HAP-1 (cell line): ENCODE results near the gene NRL.

Source experiments
- DNase-seq, 2 experiments: peaks; one replicate each; pipeline ENCODE4 v3.0.0-alpha.2; 2016 to 2020; ENCODE audit warnings: low spot score in 2 of 2
- H3K27me3 ChIP-seq: fragments of 250-450 bp; sonication (Bioruptor Pico); 2 replicates; pipeline ENCODE4 v1.5.1; 2020; ENCODE audit warnings: low read depth, mild to moderate bottlenecking, moderate library complexity
- H3K36me3 ChIP-seq: fragments of 250-450 bp; sonication (Bioruptor Pico); replicated peaks from 2 replicates; pipeline ENCODE4 v1.5.1; 2020; ENCODE audit warnings: mild to moderate bottlenecking
- H3K4me1 ChIP-seq: fragments of 250-450 bp; sonication (Bioruptor Pico); 2 replicates; pipeline ENCODE4 v1.5.1; 2020; ENCODE audit warnings: mild to moderate bottlenecking
- H3K4me3 ChIP-seq: fragments of 250-450 bp; sonication (Bioruptor Pico); 2 replicates; pipeline ENCODE4 v1.5.1; 2020; ENCODE audit warnings: mild to moderate bottlenecking, moderate library complexity
- H3K9me3 ChIP-seq: fragments of 250-450 bp; sonication (Bioruptor Pico); 2 replicates; pipeline ENCODE4 v1.5.1; 2020; ENCODE audit warnings: mild to moderate bottlenecking, moderate library complexity
- in situ Hi-C: fragments of 300-500 bp; cut with MboI; formaldehyde crosslinking; loops from 3 replicates; pipeline ENCODE4 v1.14.3; 2020; ENCODE audit warnings: low sequenced_read_pairs, inconsistent platforms, mixed read lengths

Gene NRL

GRCh38 chr14:24071836-24072430 is 42.8 kb downstream of the NRL start:
- in situ Hi-C loops, result no loop called here
- Histone ChIP-seq H3K4me3 (no peak overlapping the region), H3K9me3 (no peaks in the 10 kb centered on the region), H3K36me3 (no peaks in the 10 kb centered on the region), H3K4me1 (no peaks in the 10 kb centered on the region), H3K27me3 (0 out of 2 replicates have a peak, but pooled peaks cover 12% of the 10 kb centered on the region)
- DNase-seq, result no peak

- Histone ChIP-seq H3K36me3 (no peaks in the 10 kb centered on the region), H3K9me3 (no peaks in the 10 kb centered on the region), H3K27me3 (0 out of 2 replicates have a peak, but pooled peaks cover 12% of the 10 kb centered on the region), H3K4me3 (no peak within 1 kb of the TSS), H3K4me1 (no peaks in the 10 kb centered on the region)
- DNase-seq, result no peak
- in situ Hi-C loops, result no loop called here
Observed at GRCh38 chr14:24071144-24071697, 43.5 kb downstream of the NRL start, which contains the start of gene CPNE6. Gene CPNE6 (plus strand): TSS chr14:24071562. CDS start chr14:24072937, 1,375 bp downstream.

GRCh38 chr14:24070285-24071143 is 44.2 kb downstream of the NRL start:
- Histone ChIP-seq H3K4me3 (no peak overlapping the region), H3K4me1 (no peaks in the 10 kb centered on the region), H3K27me3 (peaks cover 15% of the 10 kb centered on the region; the same call in 1 of the 2 replicates), H3K36me3 (no peaks in the 10 kb centered on the region), H3K9me3 (no peaks in the 10 kb centered on the region)
- no peak for DNase-seq
- in situ Hi-C loops, result no loop called here

GRCh38 chr14:24069411-24069735 is 45.4 kb downstream of the NRL start:
- Histone ChIP-seq H3K9me3 (no peaks in the 10 kb centered on the region), H3K27me3 (peaks cover 15% of the 10 kb centered on the region; the same call in 1 of the 2 replicates)
- in situ Hi-C loops, result no loop called here

GRCh38 chr14:24068711-24069410 is 45.9 kb downstream of the NRL start:
- no peak overlapping the region for H3K4me3 ChIP-seq
- peaks cover 15% of the 10 kb centered on the region; the same call in 1 of the 2 replicates for H3K27me3 ChIP-seq
- H3K9me3 ChIP-seq, result no peaks in the 10 kb centered on the region
- H3K4me1 ChIP-seq, result no peaks in the 10 kb centered on the region
- H3K36me3 ChIP-seq, result no peaks in the 10 kb centered on the region
- in situ Hi-C loops, result no loop called here
- DNase-seq, result no peak

More at GRCh38 chr14:24069411-24069735, 45.4 kb downstream of the NRL start:
- Histone ChIP-seq H3K36me3 (no peaks in the 10 kb centered on the region), H3K4me1 (no peaks in the 10 kb centered on the region), H3K4me3 (no peak overlapping the region)
- no peak for DNase-seq

- H3K36me3 ChIP-seq, result no peaks in the 10 kb centered on the region
- H3K4me3 ChIP-seq, result no peak overlapping the region
- no peak for DNase-seq
- in situ Hi-C loops, result no loop called here
- H3K27me3 ChIP-seq, result peaks cover 15% of the 10 kb centered on the region; the same call in 1 of the 2 replicates
- no peaks in the 10 kb centered on the region for H3K4me1 ChIP-seq
- H3K9me3 ChIP-seq, result no peaks in the 10 kb centered on the region
Observed at GRCh38 chr14:24067133-24068082, 47.3 kb downstream of the NRL start.

- in situ Hi-C loops, result no loop called here
- no peak for DNase-seq
- H3K36me3 ChIP-seq, result no peaks in the 10 kb centered on the region
- H3K9me3 ChIP-seq, result no peaks in the 10 kb centered on the region
- H3K4me1 ChIP-seq, result no peaks in the 10 kb centered on the region
- no peak overlapping the region for H3K4me3 ChIP-seq
- H3K27me3 ChIP-seq, result peaks cover 15% of the 10 kb centered on the region; the same call in 1 of the 2 replicates
Observed at GRCh38 chr14:24066496-24067132, 48.1 kb downstream of the NRL start.

GRCh38 chr14:24065408-24065807 is 49.3 kb downstream of the NRL start:
- H3K36me3 ChIP-seq, result no peaks in the 10 kb centered on the region
- DNase-seq, result no peak
- no peaks in the 10 kb centered on the region for H3K4me1 ChIP-seq
- H3K27me3 ChIP-seq, result peaks cover 13% of the 10 kb centered on the region; the same call in 1 of the 2 replicates
- no peak overlapping the region for H3K4me3 ChIP-seq
- in situ Hi-C loops, result no loop called here
- no peaks in the 10 kb centered on the region for H3K9me3 ChIP-seq

GRCh38 chr14:24064856-24065255 is 49.9 kb downstream of the NRL start:
- in situ Hi-C loops, result no loop called here
- H3K27me3 ChIP-seq, result peaks cover 7% of the 10 kb centered on the region; the same call in 1 of the 2 replicates
- H3K4me1 ChIP-seq, result no peaks in the 10 kb centered on the region
- H3K4me3 ChIP-seq, result no peak overlapping the region
- no peaks in the 10 kb centered on the region for H3K36me3 ChIP-seq
- no peak for DNase-seq
- H3K9me3 ChIP-seq, result no peaks in the 10 kb centered on the region

GRCh38 chr14:24064091-24064795 is 50.5 kb downstream of the NRL start:
- Histone ChIP-seq H3K27me3 (peaks cover 5% of the 10 kb centered on the region; the same call in 1 of the 2 replicates), H3K4me3 (no peak overlapping the region), H3K36me3 (no peaks in the 10 kb centered on the region), H3K9me3 (no peaks in the 10 kb centered on the region), H3K4me1 (no peaks in the 10 kb centered on the region)
- no peak for DNase-seq
- in situ Hi-C loops, result no loop called here

GRCh38 chr14:24063263-24063836 is 51.4 kb downstream of the NRL start:
- in situ Hi-C loops, result no loop called here
- Histone ChIP-seq H3K36me3 (no peaks in the 10 kb centered on the region), H3K9me3 (no peaks in the 10 kb centered on the region), H3K4me3 (no peak overlapping the region), H3K27me3 (peaks cover 3% of the 10 kb centered on the region; the same call in 1 of the 2 replicates), H3K4me1 (no peaks in the 10 kb centered on the region)
- DNase-seq, result no peak
